Bronchial epithelial cell (primary cell): ENCODE measurements around the gene GSN. TPM values are rescaled to one million over a fixed set of nuclear protein-coding genes. Genes with fewer than 3 reads are reported as not detected.

ENCODE experiments used
- DNase-seq: peaks from one replicate; pipeline ENCODE4 v3.0.0-alpha.2; 2010; ENCODE audit warnings: low read depth
- FAIRE-seq: peaks from 2 replicates; lab custom pipeline; 2011; peaks lifted over from hg19 to GRCh38; lab: Jason Lieb, UNC
- H3K27me3 ChIP-seq: 2 replicates; pipeline ENCODE4 v1.5.1; 2011; ENCODE audit warnings: low read length; ENCODE audit not compliant: control insufficient read depth, insufficient read depth
- H3K36me3 ChIP-seq: 2 replicates; pipeline ENCODE4 v1.5.1; 2011; ENCODE audit warnings: low read length; ENCODE audit not compliant: control insufficient read depth, insufficient read depth
- H3K4me3 ChIP-seq: 2 replicates; pipeline ENCODE4 v1.5.1; 2011; ENCODE audit warnings: mild to moderate bottlenecking, low read depth, low read length, control low read depth
- CTCF ChIP-seq: IDR thresholded peaks from 2 replicates; pipeline ENCODE4 v1.5.1; 2011; ENCODE audit warnings: mild to moderate bottlenecking, moderate library complexity, low read length, control low read depth, inconsistent platforms; ENCODE audit not compliant: insufficient read depth, severe bottlenecking
- total RNA-seq: library from RNA; depleted of rRNA; stranded (reverse); fragments of >200 nt; gene quantifications from 2 replicates; pipeline ENCODE4 v1.2.1, GENCODE V29; 2014

The GSN gene
- total RNA-seq, 1 donor from 2014 or later = 420 TPM

- no peak for TF ChIP-seq CTCF
- no peak for DNase-seq
- no peaks in the 10 kb centered on the region for H3K27me3 ChIP-seq
- no peaks in the 10 kb centered on the region for H3K36me3 ChIP-seq
- no peak overlapping the region for H3K4me3 ChIP-seq
- no peak for FAIRE-seq
Observed at GRCh38 chr9:121249563-121249962, 18.4 kb upstream of the GSN start.

GRCh38 chr9:121252104-121252851 lies 15.7 kb upstream of the GSN start:
- TF ChIP-seq CTCF = no peak
- Histone ChIP-seq H3K4me3 (no peak overlapping the region), H3K27me3 (no peaks in the 10 kb centered on the region), H3K36me3 (no peaks in the 10 kb centered on the region)
- FAIRE-seq = no peak
- no peak for DNase-seq

GRCh38 chr9:121253162-121253561 lies 14.8 kb upstream of the GSN start:
- FAIRE-seq = no peak

GRCh38 chr9:121253821-121254501 lies 14.0 kb upstream of the GSN start:
- TF ChIP-seq CTCF = no peak
- no peak for FAIRE-seq

More at GRCh38 chr9:121253162-121253561, 14.8 kb upstream of the GSN start:
- H3K36me3 ChIP-seq = no peaks in the 10 kb centered on the region
- H3K4me3 ChIP-seq = no peak overlapping the region
- DNase-seq = no peak
- no peak for TF ChIP-seq CTCF
- no peaks in the 10 kb centered on the region for H3K27me3 ChIP-seq

GRCh38 chr9:121259498-121259897 lies 8.5 kb upstream of the GSN start:
- no peaks in the 10 kb centered on the region for H3K27me3 ChIP-seq
- no peaks in the 10 kb centered on the region for H3K36me3 ChIP-seq
- no peak for TF ChIP-seq CTCF
- DNase-seq = no peak
- FAIRE-seq = no peak
- H3K4me3 ChIP-seq = no peak overlapping the region

More at GRCh38 chr9:121253821-121254501, 14.0 kb upstream of the GSN start:
- DNase-seq = no peak
- no peaks in the 10 kb centered on the region for H3K27me3 ChIP-seq
- H3K4me3 ChIP-seq = no peak overlapping the region
- H3K36me3 ChIP-seq = no peaks in the 10 kb centered on the region
